Endothelial cell of umbilical vein (primary cell): ENCODE data around the gene STPG3. TPM values are rescaled to one million over a fixed set of nuclear protein-coding genes. Genes with fewer than 3 reads are reported as not detected.

Experiments used
- BruUV-seq: library from RNA; stranded (reverse); fragments of 400-500 nt; replicated peaks from 2 replicates; lab custom pipeline; 2021; lab: Mats Ljungman, UMichigan
- CTCF ChIA-PET: fragments of 300-600, 350-600 bp; sonication (Branson Sonifier 250); formaldehyde crosslinking; loops from one replicate; lab custom pipeline; 2021; ENCODE audit warnings: antibody characterized with exemption, inconsistent platforms; lab: Charles Lee
- POLR2A ChIA-PET: fragments of 300-600, 350-600 bp; sonication (Branson Sonifier 250); formaldehyde crosslinking; loops from one replicate; lab custom pipeline; 2021; ENCODE audit warnings: antibody characterized with exemption, inconsistent platforms; lab: Charles Lee
- DNase-seq: peaks from one replicate; pipeline ENCODE4 v3.0.0-alpha.2; 2011; ENCODE audit warnings: low read depth, low spot score
- FAIRE-seq: peaks from 2 replicates; lab custom pipeline; 2011; peaks lifted over from hg19 to GRCh38; lab: Jason Lieb, UNC
- H2AFZ ChIP-seq: 2 replicates; pipeline ENCODE4 v1.6.0; 2012; ENCODE audit warnings: low read depth, low read length, control low read depth, inconsistent platforms
- H3K27ac ChIP-seq: 2 replicates; pipeline ENCODE4 v1.5.1; 2011; ENCODE audit warnings: low read depth, mild to moderate bottlenecking, control low read depth, low read length, moderate library complexity; ENCODE audit not compliant: insufficient read depth
- H3K27me3 ChIP-seq, 2 experiments: 2 replicates each; pipeline versions ENCODE4 v1.6.0 to v1.6.1; 2011; ENCODE audit warnings: low read length in 2 of 2, mixed read lengths in 1 of 2; ENCODE audit not compliant: control insufficient read depth in 2 of 2, insufficient read depth in 2 of 2
- H3K36me3 ChIP-seq, 2 experiments: 2 replicates in 1 of 2; 3 replicates in 1 of 2; pipeline ENCODE4 v1.5.1; 2011; ENCODE audit warnings: low read length in 2 of 2, mild to moderate bottlenecking in 1 of 2, moderate library complexity in 1 of 2; ENCODE audit not compliant: control insufficient read depth in 2 of 2, insufficient read depth in 2 of 2; ENCODE audit errors: extremely low read depth in 1 of 2
- H3K4me1 ChIP-seq: 3 replicates; pipeline ENCODE4 v1.5.1; 2011; ENCODE audit warnings: mild to moderate bottlenecking, low read length; ENCODE audit not compliant: control insufficient read depth, insufficient read depth; ENCODE audit errors: extremely low read depth
- H3K4me2 ChIP-seq: 2 replicates; pipeline ENCODE4 v1.6.1; 2011; ENCODE audit warnings: low read length, control low read depth, mixed read lengths; ENCODE audit not compliant: insufficient read depth
- H3K4me3 ChIP-seq, 3 experiments: fragments of 200-600 bp in 1 of 3; sonication (generic), shearing (Covaris generic) in 1 of 3; replicated peaks in 1 of 3; 2 replicates each; pipeline ENCODE4 v1.5.1; 2011 to 2016; ENCODE audit warnings: control low read depth in 3 of 3, low read length in 3 of 3, mild to moderate bottlenecking in 2 of 3, inconsistent platforms in 1 of 3, low read depth in 1 of 3, moderate library complexity in 1 of 3; ENCODE audit not compliant: insufficient read depth in 1 of 3
- H3K79me2 ChIP-seq: 2 replicates; pipeline ENCODE4 v1.6.0; 2012; ENCODE audit warnings: low read length, inconsistent platforms; ENCODE audit not compliant: control insufficient read depth, insufficient read depth
- H3K9ac ChIP-seq: replicated peaks from 2 replicates; pipeline ENCODE3; 2011; ENCODE audit warnings: low read length, control low read depth; ENCODE audit not compliant: insufficient read depth; ENCODE audit errors: extremely low read depth
- H3K9me1 ChIP-seq: replicated peaks from 3 replicates; pipeline ENCODE4 v1.6.0; 2011; ENCODE audit warnings: mild to moderate bottlenecking, low read length; ENCODE audit not compliant: control insufficient read depth, insufficient read depth; ENCODE audit errors: extremely low read depth
- H3K9me3 ChIP-seq: replicated peaks from 2 replicates; pipeline ENCODE4 v1.5.1; 2012; ENCODE audit warnings: low read length, inconsistent platforms; ENCODE audit not compliant: control insufficient read depth, insufficient read depth
- H4K20me1 ChIP-seq: replicated peaks from 2 replicates; pipeline ENCODE3; 2011; ENCODE audit warnings: mild to moderate bottlenecking, low read length; ENCODE audit not compliant: control insufficient read depth, insufficient read depth; ENCODE audit errors: extremely low read depth
- EZH2 ChIP-seq: IDR thresholded peaks from 2 replicates; pipeline ENCODE4 v1.6.1; 2012; ENCODE audit warnings: borderline replicate concordance, low read depth, mild to moderate bottlenecking, moderate library complexity, low read length, inconsistent platforms; ENCODE audit not compliant: severe bottlenecking
- JUN ChIP-seq: IDR thresholded peaks from 2 replicates; pipeline ENCODE4 v1.6.1; 2011; ENCODE audit warnings: borderline replicate concordance, low read depth; ENCODE audit not compliant: insufficient read length, insufficient read depth
- POLR2A ChIP-seq: IDR thresholded peaks from 2 replicates; pipeline ENCODE4 v1.6.1; 2012; ENCODE audit warnings: low read depth, mild to moderate bottlenecking, control low read depth, low read length
- POLR2AphosphoS5 ChIP-seq: IDR thresholded peaks from 2 replicates; pipeline ENCODE4 v1.6.1; 2012; ENCODE audit warnings: low read depth, mild to moderate bottlenecking, control low read depth, low read length, moderate library complexity; ENCODE audit not compliant: insufficient read depth
- dilution Hi-C: fragments of 300-500 bp; cut with MboI; formaldehyde crosslinking; loops from one replicate; pipeline ENCODE4 v1.15.0; 2019; ENCODE audit warnings: low sequenced_read_pairs; ENCODE audit not compliant: extremely low pct_ligation_motif_present
- intact Hi-C: fragments of 100-400 bp; cut with micrococcal nuclease; formaldehyde crosslinking; loops from one replicate; pipeline ENCODE4 v1.10.0; 2022
- polyA plus RNA-seq, 4 experiments: library from polyadenylated mRNA; depleted of rRNA in 3 of 4; stranded (reverse) in 3 of 4; unstranded in 1 of 4; fragments of >200 nt; gene quantifications; 2 replicates each; pipeline versions ENCODE4 v1.2.1 to v1.2.3, GENCODE V29; 2011 to 2012; ENCODE audit warnings: missing spikeins in 1 of 4
- total RNA-seq: library from RNA; stranded (reverse); gene quantifications from 2 replicates; pipeline ENCODE4 v1.2.3, GENCODE V29; 2021
- TF ChIP-seq, protein P1 (sequence below), 2 donors: IDR thresholded peaks; 1 replicate in 1 of 2; 2 replicates in 1 of 2; pipeline ENCODE4 v1.5.1; 2011; ENCODE audit warnings: low read length in 2 of 2, mild to moderate bottlenecking in 2 of 2, moderate library complexity in 2 of 2, control low read depth in 1 of 2, inconsistent platforms in 1 of 2, low read depth in 1 of 2; ENCODE audit not compliant: insufficient read depth in 1 of 2; ENCODE audit errors: extremely low read depth in 1 of 2
- TF ChIP-seq, protein P2 (sequence below): IDR thresholded peaks from 2 replicates; pipeline ENCODE4 v1.6.1; 2011; ENCODE audit not compliant: insufficient read depth, insufficient read length

The STPG3 gene
- total and polyA plus RNA-seq, 2 donors (not counting 3 experiments of a cell fraction or from before 2014, with no cell fraction given): not detected

DNA sequence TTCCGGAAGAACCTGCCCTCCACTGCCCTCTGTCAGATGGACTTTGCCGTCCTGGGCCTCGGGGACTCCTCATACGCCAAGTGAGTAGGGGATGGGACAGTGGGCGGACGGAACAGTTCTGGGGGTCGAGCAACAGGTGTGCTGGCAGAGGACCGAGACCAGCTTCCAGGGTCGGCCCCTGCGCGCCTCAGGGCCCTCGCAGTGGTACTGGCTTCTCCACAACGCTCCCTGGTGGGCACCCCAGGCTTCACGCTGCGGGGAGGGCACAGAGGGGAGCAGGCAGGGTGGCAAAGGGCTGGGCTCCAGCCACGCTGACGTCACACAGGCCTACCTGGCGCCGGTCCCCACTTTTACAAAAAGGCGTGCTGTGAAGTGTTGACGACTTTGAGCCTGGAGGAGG is 38.6 kb upstream of the STPG3 start:
- Histone ChIP-seq H3K27me3 (no peaks in the 10 kb centered on the region), H3K36me3 (peaks cover 0 to 8% of the 10 kb centered on the region in 2 experiments), H3K79me2 (no peaks in the 10 kb centered on the region), H3K4me3 (no peak overlapping the region), H3K9me1 (no peaks in the 10 kb centered on the region), H3K9me3 (no peaks in the 10 kb centered on the region), H3K27ac (no peak overlapping the region), H3K4me2 (no peak overlapping the region), H3K4me1 (no peaks in the 10 kb centered on the region), H4K20me1 (no peaks in the 10 kb centered on the region), H3K9ac (no peak overlapping the region), H2AFZ (no peak overlapping the region)
- no peak for DNase-seq
- no TSS peak for BruUV-seq
- TF ChIP-seq, protein P1, sequence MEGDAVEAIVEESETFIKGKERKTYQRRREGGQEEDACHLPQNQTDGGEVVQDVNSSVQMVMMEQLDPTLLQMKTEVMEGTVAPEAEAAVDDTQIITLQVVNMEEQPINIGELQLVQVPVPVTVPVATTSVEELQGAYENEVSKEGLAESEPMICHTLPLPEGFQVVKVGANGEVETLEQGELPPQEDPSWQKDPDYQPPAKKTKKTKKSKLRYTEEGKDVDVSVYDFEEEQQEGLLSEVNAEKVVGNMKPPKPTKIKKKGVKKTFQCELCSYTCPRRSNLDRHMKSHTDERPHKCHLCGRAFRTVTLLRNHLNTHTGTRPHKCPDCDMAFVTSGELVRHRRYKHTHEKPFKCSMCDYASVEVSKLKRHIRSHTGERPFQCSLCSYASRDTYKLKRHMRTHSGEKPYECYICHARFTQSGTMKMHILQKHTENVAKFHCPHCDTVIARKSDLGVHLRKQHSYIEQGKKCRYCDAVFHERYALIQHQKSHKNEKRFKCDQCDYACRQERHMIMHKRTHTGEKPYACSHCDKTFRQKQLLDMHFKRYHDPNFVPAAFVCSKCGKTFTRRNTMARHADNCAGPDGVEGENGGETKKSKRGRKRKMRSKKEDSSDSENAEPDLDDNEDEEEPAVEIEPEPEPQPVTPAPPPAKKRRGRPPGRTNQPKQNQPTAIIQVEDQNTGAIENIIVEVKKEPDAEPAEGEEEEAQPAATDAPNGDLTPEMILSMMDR (IDR thresholded peaks at IDR 0.05; ENCODE audit: extremely low read depth in 1 of 2, insufficient read depth in 1 of 2, low read depth in 1 of 2, low read length in 2 of 2): no peak
- TF ChIP-seq JUN (no peak), POLR2AphosphoS5 (no peak), POLR2A (no peak), EZH2 (no peak)
- TF ChIP-seq, protein P2, sequence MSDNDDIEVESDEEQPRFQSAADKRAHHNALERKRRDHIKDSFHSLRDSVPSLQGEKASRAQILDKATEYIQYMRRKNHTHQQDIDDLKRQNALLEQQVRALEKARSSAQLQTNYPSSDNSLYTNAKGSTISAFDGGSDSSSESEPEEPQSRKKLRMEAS: no peak
- POLR2A ChIA-PET: no interaction called here
- dilution Hi-C loops: no loop called here
- intact Hi-C loops: no loop called here
- no peak for FAIRE-seq
- CTCF ChIA-PET: interaction anchor here (1.0 to 1.1 kb wide), 2 partner anchors 24 kb away, joined by 3 read pairs; partner anchors contain the start of genes ANAPC2 and SSNA1
